Measurements from ENCODE around the gene RNF17. TPM values are rescaled to one million over a fixed set of nuclear protein-coding genes. Genes with fewer than 3 reads are reported as not detected.

Gene RNF17
- total RNA-seq, 1 donor from 2014 or later: not detected

GRCh38 chr13:24905242-24905641 is 141.3 kb downstream of the RNF17 start:
- TF ChIP-seq POLR2AphosphoS5 (IDR thresholded peaks at IDR 0.05; ENCODE audit: insufficient read depth in 1 of 2, low read depth in 1 of 2): no peak
- no peak for TF ChIP-seq POLR2A (IDR thresholded peaks at IDR 0.05)
- TF ChIP-seq, protein P1, sequence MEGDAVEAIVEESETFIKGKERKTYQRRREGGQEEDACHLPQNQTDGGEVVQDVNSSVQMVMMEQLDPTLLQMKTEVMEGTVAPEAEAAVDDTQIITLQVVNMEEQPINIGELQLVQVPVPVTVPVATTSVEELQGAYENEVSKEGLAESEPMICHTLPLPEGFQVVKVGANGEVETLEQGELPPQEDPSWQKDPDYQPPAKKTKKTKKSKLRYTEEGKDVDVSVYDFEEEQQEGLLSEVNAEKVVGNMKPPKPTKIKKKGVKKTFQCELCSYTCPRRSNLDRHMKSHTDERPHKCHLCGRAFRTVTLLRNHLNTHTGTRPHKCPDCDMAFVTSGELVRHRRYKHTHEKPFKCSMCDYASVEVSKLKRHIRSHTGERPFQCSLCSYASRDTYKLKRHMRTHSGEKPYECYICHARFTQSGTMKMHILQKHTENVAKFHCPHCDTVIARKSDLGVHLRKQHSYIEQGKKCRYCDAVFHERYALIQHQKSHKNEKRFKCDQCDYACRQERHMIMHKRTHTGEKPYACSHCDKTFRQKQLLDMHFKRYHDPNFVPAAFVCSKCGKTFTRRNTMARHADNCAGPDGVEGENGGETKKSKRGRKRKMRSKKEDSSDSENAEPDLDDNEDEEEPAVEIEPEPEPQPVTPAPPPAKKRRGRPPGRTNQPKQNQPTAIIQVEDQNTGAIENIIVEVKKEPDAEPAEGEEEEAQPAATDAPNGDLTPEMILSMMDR (IDR thresholded peaks at IDR 0.05): no peak
- H3K27me3 ChIP-seq: no peaks in the 10 kb centered on the region
- H3K4me3 ChIP-seq: no peak overlapping the region
- H3K9me3 ChIP-seq: no peaks in the 10 kb centered on the region
- peaks cover 0 to 8% of the 10 kb centered on the region in 2 donors for H3K36me3 ChIP-seq
- intact Hi-C loops (cut with DNase I): no loop called here
- no peak overlapping the region for H3K27ac ChIP-seq
- no peak for DNase-seq (ENCODE audit: extremely low spot score in 2 of 2)
- H3K4me1 ChIP-seq: no peaks in the 10 kb centered on the region

- no peaks in the 10 kb centered on the region for H3K4me1 ChIP-seq
- TF ChIP-seq POLR2A (IDR thresholded peaks at IDR 0.05): no peak
- TF ChIP-seq, protein P1 (IDR thresholded peaks at IDR 0.05): no peak
- no peak for TF ChIP-seq POLR2AphosphoS5 (IDR thresholded peaks at IDR 0.05; ENCODE audit: insufficient read depth in 1 of 2, low read depth in 1 of 2)
- DNase-seq (ENCODE audit: extremely low spot score in 2 of 2): no peak
- H3K4me3 ChIP-seq: no peak overlapping the region
- H3K9me3 ChIP-seq: no peaks in the 10 kb centered on the region
- intact Hi-C loops (cut with DNase I): no loop called here
- no peaks in the 10 kb centered on the region for H3K27me3 ChIP-seq
- no peak overlapping the region for H3K27ac ChIP-seq
- peaks cover 0 to 8% of the 10 kb centered on the region in 2 donors for H3K36me3 ChIP-seq
Observed at GRCh38 chr13:24906268-24906667, 142.3 kb downstream of the RNF17 start.

DNA sequence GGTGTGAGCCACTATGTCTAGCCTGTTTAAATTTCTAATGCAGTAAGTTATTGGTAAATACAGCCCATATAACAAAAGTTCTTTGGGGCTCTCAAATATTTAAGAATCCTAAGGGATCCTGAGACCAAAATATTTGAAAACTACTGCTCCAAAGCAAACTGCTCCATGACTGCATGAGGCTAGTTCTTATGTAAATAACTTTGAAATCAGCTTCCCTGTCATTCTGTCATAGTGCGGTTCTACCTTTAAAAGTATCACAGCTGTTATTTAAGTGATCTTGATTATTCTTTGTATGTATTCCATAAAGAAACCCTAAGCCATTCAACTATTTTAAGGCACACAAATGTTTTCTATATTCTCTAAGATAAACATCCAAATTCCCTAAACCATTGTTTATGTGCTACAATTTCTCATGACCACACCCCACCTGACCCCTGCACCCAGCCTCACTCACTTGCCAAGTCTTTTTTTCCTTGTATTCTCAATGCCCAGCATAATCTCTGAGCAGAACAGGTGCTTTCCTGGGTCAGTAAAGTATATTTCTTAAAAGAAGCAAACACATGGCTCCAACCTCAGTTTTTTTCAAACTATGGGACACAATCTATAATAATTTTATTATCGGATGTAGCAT is 146.6 kb downstream of the RNF17 start:
- Histone ChIP-seq H3K9me3 (no peaks in the 10 kb centered on the region), H3K4me1 (no peaks in the 10 kb centered on the region), H3K4me3 (no peak overlapping the region), H3K27me3 (no peaks in the 10 kb centered on the region), H3K36me3 (peaks cover 0 to 8% of the 10 kb centered on the region in 2 donors), H3K27ac (no peak overlapping the region)
- DNase-seq (ENCODE audit: extremely low spot score in 2 of 2): no peak
- TF ChIP-seq POLR2A (IDR thresholded peaks at IDR 0.05): no peak
- no peak for TF ChIP-seq POLR2AphosphoS5 (IDR thresholded peaks at IDR 0.05; ENCODE audit: insufficient read depth in 1 of 2, low read depth in 1 of 2)
- TF ChIP-seq, protein P1 (IDR thresholded peaks at IDR 0.05): no peak
- intact Hi-C loops (cut with DNase I): no loop called here

DNA sequence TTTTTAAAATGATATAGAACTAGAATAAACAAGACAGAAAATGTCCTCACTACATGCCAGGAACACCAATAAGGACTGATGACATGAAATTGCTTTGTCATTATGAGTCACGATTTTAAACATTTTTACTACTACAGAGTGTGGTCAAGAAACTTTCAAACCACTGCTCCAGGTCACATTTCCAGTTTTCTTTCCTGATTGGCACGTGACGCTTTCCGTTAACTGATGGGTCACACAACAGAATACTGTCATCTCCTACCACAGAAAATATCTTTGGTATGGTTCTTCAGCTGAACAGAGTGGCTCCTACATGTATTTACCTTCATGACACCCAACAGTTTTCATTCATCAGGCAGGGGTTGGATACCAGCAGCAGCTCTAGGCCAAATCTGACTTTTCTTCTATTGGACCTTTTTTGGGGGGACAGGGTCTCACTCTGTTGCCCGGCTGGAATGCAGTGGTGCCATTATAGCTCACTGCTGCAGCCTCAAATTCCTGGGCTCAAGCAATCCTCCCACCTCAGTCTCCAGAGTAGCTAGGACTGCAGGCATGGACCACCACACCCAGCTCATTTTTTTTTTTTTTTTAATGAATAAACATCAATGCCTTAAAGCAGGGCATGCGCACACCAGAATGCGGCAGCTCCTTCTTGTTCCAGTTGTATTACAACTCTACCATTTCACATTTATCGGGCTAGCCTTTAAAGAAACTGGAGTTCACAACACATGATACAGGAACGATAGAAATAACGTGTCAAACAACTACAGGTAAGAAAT is 147.4 kb downstream of the RNF17 start:
- peaks cover 0 to 2% of the 10 kb centered on the region in 2 donors for H3K36me3 ChIP-seq
- DNase-seq (ENCODE audit: extremely low spot score in 2 of 2): no peak
- TF ChIP-seq, protein P1 (IDR thresholded peaks at IDR 0.05): no peak
- no peak for TF ChIP-seq POLR2A (IDR thresholded peaks at IDR 0.05)
- no peak for TF ChIP-seq POLR2AphosphoS5 (IDR thresholded peaks at IDR 0.05; ENCODE audit: insufficient read depth in 1 of 2, low read depth in 1 of 2)
- intact Hi-C loops (cut with DNase I): no loop called here
- no peaks in the 10 kb centered on the region for H3K9me3 ChIP-seq
- no peak overlapping the region for H3K27ac ChIP-seq
- no peak overlapping the region for H3K4me3 ChIP-seq
- no peaks in the 10 kb centered on the region for H3K27me3 ChIP-seq
- no peaks in the 10 kb centered on the region for H3K4me1 ChIP-seq

GRCh38 chr13:24916464-24916863 is 152.5 kb downstream of the RNF17 start:
- Histone ChIP-seq H3K36me3 (no peaks in the 10 kb centered on the region), H3K27ac (no peak overlapping the region), H3K27me3 (no peaks in the 10 kb centered on the region), H3K9me3 (no peaks in the 10 kb centered on the region), H3K4me1 (peaks cover 1% of the 10 kb centered on the region), H3K4me3 (no peak overlapping the region)
- DNase-seq (ENCODE audit: extremely low spot score in 2 of 2): no peak
- intact Hi-C loops (cut with DNase I): no loop called here
- TF ChIP-seq, protein P1 (IDR thresholded peaks at IDR 0.05): no peak
- TF ChIP-seq POLR2AphosphoS5 (IDR thresholded peaks at IDR 0.05; ENCODE audit: insufficient read depth in 1 of 2, low read depth in 1 of 2): no peak
- TF ChIP-seq POLR2A (IDR thresholded peaks at IDR 0.05): no peak

All from vagina (tissue), 2 donors.